Smooth muscle cell of the umbilical artery (primary cell): ENCODE measurements around the gene PIERCE2. TPM values are rescaled to one million over a fixed set of nuclear protein-coding genes. Genes with fewer than 3 reads are reported as not detected.

Source experiments
- total RNA-seq: library from RNA; depleted of rRNA; stranded (reverse); fragments of >200 nt; gene quantifications from 2 replicates; pipeline ENCODE4 v1.2.3, GENCODE V29; 2014

Gene PIERCE2
- total RNA-seq, result 0.89 and 1.1 TPM in 2 replicates

GRCh38 chr15:55408012-55408928 is at the start of gene PIERCE2, which contains the start of gene CCPG1:
TSS of gene PIERCE2 (plus strand) at chr15:55408495. CDS start at chr15:55408769, 274 bp downstream.
TSS of gene CCPG1 (minus strand) at chr15:55408359. CDS start at chr15:55389424, 18,935 bp downstream.

Other genes starting within 250 kb of the PIERCE2 start
- gene RSL24D1, start 211.6 kb upstream of the PIERCE2 start, total RNA-seq, result 74.8 and 91.2 TPM in 2 replicates
- gene RAB27A, start 118.7 kb upstream of the PIERCE2 start, total RNA-seq, result 8.0 and 12.0 TPM in 2 replicates
- 5.5 and 10.7 TPM in 2 replicates for gene PIGBOS1, start 89.4 kb upstream of the PIERCE2 start, total RNA-seq
- gene PIGB, start 89.3 kb upstream of the PIERCE2 start, total RNA-seq, result 8.0 and 9.3 TPM in 2 replicates
- 93.1 and 196 TPM in 2 replicates for gene CCPG1, start 136 bp upstream of the PIERCE2 start, total RNA-seq
- gene DNAAF4, start 99.7 kb downstream of the PIERCE2 start, total RNA-seq, result 0.83 and 2.7 TPM in 2 replicates
- 10.1 and 10.4 TPM in 2 replicates for gene PYGO1, start 179.8 kb downstream of the PIERCE2 start, total RNA-seq